Sigmoid colon (tissue), 4 donors: ENCODE data around the gene CD81.

Experiments
- CTCF ChIP-seq, 4 experiments: fragments of 450-650 bp in 3 of 4; fragments of 200-600 bp in 1 of 4; IDR thresholded peaks; one replicate each; pipeline ENCODE4 v1.5.1; 2016 to 2019; ENCODE audit warnings: antibody characterized with exemption in 4 of 4, mild to moderate bottlenecking in 3 of 4, moderate library complexity in 2 of 4
- EP300 ChIP-seq, 4 donors: sonication (generic); formaldehyde crosslinking; IDR thresholded peaks; one replicate each; pipeline ENCODE4 v1.6.1; 2017; ENCODE audit warnings: antibody characterized with exemption in 4 of 4
- POLR2A ChIP-seq, 2 donors: fragments of 450-650 bp; IDR thresholded peaks; one replicate each; pipeline ENCODE4 v1.6.1; 2016; ENCODE audit warnings: antibody characterized with exemption in 2 of 2, mild to moderate bottlenecking in 2 of 2, moderate library complexity in 2 of 2
- POLR2AphosphoS5 ChIP-seq, 4 donors: sonication (generic); formaldehyde crosslinking; IDR thresholded peaks; one replicate each; pipeline ENCODE4 v1.6.1; 2017; ENCODE audit warnings: antibody characterized with exemption in 4 of 4

- TF ChIP-seq POLR2AphosphoS5 (IDR thresholded peaks at IDR 0.05) (no peak), CTCF (IDR thresholded peaks at IDR 0.05) (no peak), POLR2A (IDR thresholded peaks at IDR 0.05) (no peak), EP300 (IDR thresholded peaks at IDR 0.05) (no peak)
Observed at GRCh38 chr11:2330696-2331095, 46.4 kb upstream of the CD81 start.
